Ramos (cell line): ENCODE measurements around the gene SHANK1.
"Not testable (repeated sequence)": the region's sequence is repeated elsewhere in the genome, so short reads cannot be mapped to it uniquely, and the experiment has no call there.

ENCODE experiments used
- in situ Hi-C: fragments of 300-500 bp; cut with MboI; formaldehyde crosslinking; loops from one replicate; pipeline ENCODE4 v1.14.3; 2022; ENCODE audit warnings: low sequenced_read_pairs; ENCODE audit not compliant: unreplicated experiment

SHANK1 gene

GRCh38 chr19:50618379-50618778, 101.2 kb downstream of the SHANK1 start:
- in situ Hi-C loops = not testable (repeated sequence)

DNA sequence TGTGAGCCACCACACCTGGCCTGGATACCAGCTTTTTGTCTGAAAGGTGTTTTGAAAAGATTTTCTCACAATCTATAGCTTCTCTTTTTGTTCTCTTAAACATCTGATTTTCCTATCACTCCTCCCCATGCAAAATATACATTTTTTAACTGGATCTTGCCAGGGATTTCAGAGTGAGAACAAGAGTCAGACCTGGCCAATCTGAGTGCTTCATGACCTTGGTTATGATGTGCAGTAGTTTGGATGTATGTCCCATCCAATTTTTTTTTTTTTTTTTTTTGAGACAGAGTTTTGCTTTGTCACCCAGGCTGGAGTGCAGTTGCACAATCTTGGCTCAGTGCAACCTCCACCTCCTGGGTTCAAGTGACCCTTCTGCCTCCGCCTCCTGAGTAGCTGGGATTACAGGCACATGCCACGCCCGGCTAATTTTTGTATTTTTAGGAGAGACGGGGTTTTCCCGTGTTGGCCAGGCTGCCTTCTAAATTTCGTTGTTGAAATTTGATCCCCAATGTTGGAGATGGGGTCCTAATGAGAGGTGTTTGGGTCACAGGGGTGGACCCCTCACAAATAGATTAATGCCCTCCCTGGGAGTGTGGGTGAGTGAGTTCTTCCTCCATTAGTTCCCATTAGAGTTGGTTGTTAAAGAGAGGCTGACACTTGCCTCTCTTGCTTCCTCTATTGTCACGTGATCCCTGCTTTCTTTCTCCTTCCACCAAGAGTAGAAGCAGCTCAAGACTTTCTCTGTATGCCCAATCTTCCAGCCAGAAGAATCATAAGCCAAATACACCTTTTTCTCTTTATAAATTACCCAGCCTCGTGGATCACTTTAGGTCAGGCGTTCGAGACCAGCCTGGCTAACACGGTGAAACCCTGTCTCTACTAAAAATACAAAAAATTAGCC, 106.8 kb downstream of the SHANK1 start:
- in situ Hi-C loops = not testable (repeated sequence)
